Suprapubic skin (tissue), 4 donors: Measurements from ENCODE around the gene REG4. TPM values are rescaled to one million over a fixed set of nuclear protein-coding genes. Genes with fewer than 3 reads are reported as not detected.

Source experiments
- DNase-seq, 2 donors: peaks; one replicate each; pipeline ENCODE4 v3.0.0-alpha.2; 2019; ENCODE audit warnings: low spot score in 2 of 2
- H3K27ac ChIP-seq: fragments of 200-600 bp; sonication (generic); one replicate; pipeline ENCODE4 v1.5.1; 2019
- H3K27me3 ChIP-seq: fragments of 200-600 bp; sonication (generic); one replicate; pipeline ENCODE4 v1.5.1; 2019
- H3K36me3 ChIP-seq: fragments of 200-600 bp; sonication (generic); one replicate; pipeline ENCODE4 v1.5.1; 2019
- H3K4me1 ChIP-seq: fragments of 200-600 bp; sonication (generic); one replicate; pipeline ENCODE4 v1.5.1; 2019
- H3K4me3 ChIP-seq: fragments of 200-600 bp; sonication (generic); one replicate; pipeline ENCODE4 v1.5.1; 2019; ENCODE audit warnings: mild to moderate bottlenecking
- H3K9me3 ChIP-seq: fragments of 200-600 bp; sonication (generic); one replicate; pipeline ENCODE4 v1.5.1; 2019
- EP300 ChIP-seq: sonication (generic); formaldehyde crosslinking; IDR thresholded peaks from one replicate; pipeline ENCODE4 v1.6.1; 2017; ENCODE audit warnings: antibody characterized with exemption
- POLR2A ChIP-seq, 2 donors: fragments of 450-650 bp; IDR thresholded peaks; one replicate each; pipeline ENCODE4 v1.6.1; 2017; ENCODE audit warnings: antibody characterized with exemption in 2 of 2, mild to moderate bottlenecking in 2 of 2, moderate library complexity in 2 of 2
- POLR2AphosphoS5 ChIP-seq, 3 donors: sonication (generic); formaldehyde crosslinking; IDR thresholded peaks; one replicate each; pipeline ENCODE4 v1.6.1; 2017; ENCODE audit warnings: antibody characterized with exemption in 3 of 3
- WGBS: methylation state at CpG from one replicate; pipeline ENCODE4 v1.1.5; 2018; 5-methylcytosine and 5-hydroxymethylcytosine counted together
- total RNA-seq, 4 donors: library from RNA; depleted of rRNA; stranded (reverse); fragments of >200 nt; gene quantifications; one replicate each; pipeline ENCODE4 v1.1.0, GENCODE V29; 2016
- TF ChIP-seq, protein P1 (sequence below), 2 donors: fragments of 200-600 bp in 1 of 2; fragments of 450-650 bp in 1 of 2; sonication (generic) in 1 of 2; IDR thresholded peaks; one replicate each; pipeline ENCODE4 v1.5.1; 2016 to 2019; ENCODE audit warnings: antibody characterized with exemption in 2 of 2, mild to moderate bottlenecking in 1 of 2, moderate library complexity in 1 of 2

REG4 gene
- total RNA-seq, 4 donors from 2014 or later: not detected

DNA sequence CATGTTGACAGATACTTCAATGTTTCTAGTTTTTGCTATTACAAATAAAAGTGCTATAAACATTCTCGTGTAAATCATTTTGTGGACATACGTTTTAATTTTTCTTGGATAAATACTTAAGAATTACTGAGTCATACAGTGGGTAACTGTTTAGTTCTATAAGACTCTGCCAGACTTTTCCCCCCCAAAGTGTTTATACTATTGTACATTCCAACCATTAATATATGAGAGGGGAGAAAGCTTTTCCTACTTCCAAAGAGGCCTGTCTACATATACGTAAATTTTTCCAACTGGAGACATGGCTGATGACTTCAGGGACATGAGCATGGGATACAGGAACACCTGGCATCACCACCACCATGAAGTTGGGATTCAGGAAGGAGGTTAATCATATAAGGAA lies 17.0 kb upstream of the REG4 start:
- 86% methylated on average over 3 of the region's 3 CpGs for WGBS
- H3K27ac ChIP-seq: no peak overlapping the region
- no peaks in the 10 kb centered on the region for H3K9me3 ChIP-seq
- H3K36me3 ChIP-seq: no peaks in the 10 kb centered on the region
- TF ChIP-seq POLR2AphosphoS5 (IDR thresholded peaks at IDR 0.05) (no peak), EP300 (no peak), POLR2A (IDR thresholded peaks at IDR 0.05) (no peak)
- TF ChIP-seq, protein P1, sequence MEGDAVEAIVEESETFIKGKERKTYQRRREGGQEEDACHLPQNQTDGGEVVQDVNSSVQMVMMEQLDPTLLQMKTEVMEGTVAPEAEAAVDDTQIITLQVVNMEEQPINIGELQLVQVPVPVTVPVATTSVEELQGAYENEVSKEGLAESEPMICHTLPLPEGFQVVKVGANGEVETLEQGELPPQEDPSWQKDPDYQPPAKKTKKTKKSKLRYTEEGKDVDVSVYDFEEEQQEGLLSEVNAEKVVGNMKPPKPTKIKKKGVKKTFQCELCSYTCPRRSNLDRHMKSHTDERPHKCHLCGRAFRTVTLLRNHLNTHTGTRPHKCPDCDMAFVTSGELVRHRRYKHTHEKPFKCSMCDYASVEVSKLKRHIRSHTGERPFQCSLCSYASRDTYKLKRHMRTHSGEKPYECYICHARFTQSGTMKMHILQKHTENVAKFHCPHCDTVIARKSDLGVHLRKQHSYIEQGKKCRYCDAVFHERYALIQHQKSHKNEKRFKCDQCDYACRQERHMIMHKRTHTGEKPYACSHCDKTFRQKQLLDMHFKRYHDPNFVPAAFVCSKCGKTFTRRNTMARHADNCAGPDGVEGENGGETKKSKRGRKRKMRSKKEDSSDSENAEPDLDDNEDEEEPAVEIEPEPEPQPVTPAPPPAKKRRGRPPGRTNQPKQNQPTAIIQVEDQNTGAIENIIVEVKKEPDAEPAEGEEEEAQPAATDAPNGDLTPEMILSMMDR (IDR thresholded peaks at IDR 0.05): no peak
- DNase-seq: no peak
- H3K27me3 ChIP-seq: no peaks in the 10 kb centered on the region
- H3K4me1 ChIP-seq: no peaks in the 10 kb centered on the region
- H3K4me3 ChIP-seq: no peak overlapping the region

DNA sequence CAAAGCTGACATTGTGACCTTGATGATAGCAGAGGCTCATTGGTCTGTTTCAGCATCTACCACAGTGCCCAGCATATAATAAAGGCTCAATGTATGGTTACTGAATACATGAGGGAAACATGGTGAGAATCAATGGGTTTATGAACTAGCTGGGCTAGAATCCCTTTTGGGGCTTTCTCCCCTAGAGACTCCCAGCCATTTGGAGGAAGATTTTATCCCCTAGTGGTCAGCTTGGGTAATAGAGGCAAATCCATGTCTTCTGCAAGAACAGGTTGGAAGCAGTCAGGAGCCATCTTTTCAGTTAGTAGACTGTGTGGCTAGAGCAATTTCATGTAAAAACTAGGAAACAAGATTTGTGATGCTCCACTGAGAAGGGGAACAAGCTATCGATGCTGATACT lies 15.8 kb upstream of the REG4 start:
- TF ChIP-seq, protein P1 (IDR thresholded peaks at IDR 0.05): no peak
- no peak for TF ChIP-seq POLR2AphosphoS5 (IDR thresholded peaks at IDR 0.05)
- H3K36me3 ChIP-seq: no peaks in the 10 kb centered on the region
- no peak for DNase-seq
- no peaks in the 10 kb centered on the region for H3K9me3 ChIP-seq
- no peaks in the 10 kb centered on the region for H3K4me1 ChIP-seq
- 74% methylated on average over 1 of the region's 1 CpG for WGBS
- H3K27me3 ChIP-seq: peaks cover 10% of the 10 kb centered on the region
- no peak overlapping the region for H3K27ac ChIP-seq
- no peak overlapping the region for H3K4me3 ChIP-seq

DNA sequence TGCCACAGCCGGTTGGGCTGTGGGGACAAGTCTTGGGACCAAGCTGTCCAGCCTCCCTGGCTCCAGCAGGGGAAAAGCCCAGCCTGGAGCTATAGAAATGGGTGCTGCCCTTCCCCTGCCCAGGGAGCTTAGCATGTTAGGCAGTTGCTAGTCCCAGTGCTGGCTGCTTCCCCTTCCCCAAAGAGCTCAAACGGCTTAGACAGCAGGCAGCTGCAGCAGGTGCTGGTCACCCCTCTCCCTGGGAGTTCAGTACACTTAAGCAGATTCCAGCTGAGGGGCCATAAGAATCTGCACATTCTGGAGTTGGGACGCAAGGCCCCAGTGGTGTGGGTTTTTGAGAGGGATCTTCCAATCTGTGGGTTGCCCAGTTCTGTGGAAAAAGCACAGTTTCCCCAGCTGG lies 11.1 kb upstream of the REG4 start:
- H3K4me3 ChIP-seq: no peak overlapping the region
- no peak overlapping the region for H3K27ac ChIP-seq
- H3K9me3 ChIP-seq: no peaks in the 10 kb centered on the region
- no peaks in the 10 kb centered on the region for H3K4me1 ChIP-seq
- WGBS: 80% methylated on average over 2 of the region's 3 CpGs
- no peak for DNase-seq
- no peak for TF ChIP-seq EP300
- TF ChIP-seq, protein P1 (IDR thresholded peaks at IDR 0.05): no peak
- TF ChIP-seq POLR2A (IDR thresholded peaks at IDR 0.05): no peak
- no peak for TF ChIP-seq POLR2AphosphoS5 (IDR thresholded peaks at IDR 0.05)
- H3K36me3 ChIP-seq: no peaks in the 10 kb centered on the region
- peaks cover 12% of the 10 kb centered on the region for H3K27me3 ChIP-seq

DNA sequence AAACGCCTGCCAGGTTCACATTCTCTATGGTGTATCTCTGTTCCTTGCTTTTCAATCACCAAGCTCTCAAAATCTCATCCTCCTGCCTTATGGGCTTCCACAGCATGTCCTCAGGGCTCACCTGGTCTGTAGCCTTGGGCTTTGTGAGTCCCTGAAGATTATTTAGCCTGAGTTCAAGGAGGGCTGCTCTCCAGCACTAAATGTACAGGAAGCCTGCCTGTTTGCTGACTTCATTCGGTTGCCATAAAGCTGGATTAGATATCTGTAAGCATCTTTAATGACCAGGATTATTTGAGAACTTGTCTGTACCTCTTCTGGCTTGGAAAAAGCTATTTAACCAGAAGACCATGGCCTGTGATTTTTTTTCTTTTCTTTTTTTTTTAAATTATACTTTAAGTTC lies 6.9 kb upstream of the REG4 start:
- Histone ChIP-seq H3K27me3 (peaks cover 12% of the 10 kb centered on the region), H3K4me1 (no peaks in the 10 kb centered on the region), H3K4me3 (no peak overlapping the region), H3K36me3 (no peaks in the 10 kb centered on the region), H3K27ac (no peak overlapping the region), H3K9me3 (no peaks in the 10 kb centered on the region)
- no peak for TF ChIP-seq POLR2AphosphoS5 (IDR thresholded peaks at IDR 0.05)
- TF ChIP-seq EP300: no peak
- TF ChIP-seq POLR2A (IDR thresholded peaks at IDR 0.05): no peak
- TF ChIP-seq, protein P1 (IDR thresholded peaks at IDR 0.05): no peak
- DNase-seq: no peak
- 82% methylated on average over 2 of the region's 2 CpGs for WGBS

DNA sequence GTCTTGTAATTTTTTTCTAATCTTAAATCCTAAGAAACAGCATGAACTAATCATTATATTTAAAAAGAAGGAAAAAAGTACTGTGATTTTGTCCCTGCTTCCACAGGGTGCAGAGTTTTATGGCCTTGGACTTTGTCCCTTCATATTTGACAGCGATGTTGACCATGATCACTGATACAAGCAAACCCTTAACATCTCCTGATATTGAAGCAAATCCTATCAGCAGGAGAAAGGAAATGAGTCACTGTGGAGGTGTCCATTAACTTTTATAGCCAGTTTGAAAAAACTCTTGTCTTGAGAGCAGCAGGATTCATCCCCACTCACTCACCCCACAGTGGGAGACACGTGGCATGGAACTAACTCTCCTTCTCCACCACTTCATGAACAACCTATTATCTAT lies 5.1 kb upstream of the REG4 start:
- Histone ChIP-seq H3K4me3 (no peak overlapping the region), H3K27ac (no peak overlapping the region), H3K27me3 (no peaks in the 10 kb centered on the region), H3K4me1 (no peaks in the 10 kb centered on the region), H3K36me3 (no peaks in the 10 kb centered on the region), H3K9me3 (no peaks in the 10 kb centered on the region)
- 71% methylated on average over 2 of the region's 2 CpGs for WGBS
- TF ChIP-seq, protein P1 (IDR thresholded peaks at IDR 0.05): no peak
- no peak for TF ChIP-seq POLR2A (IDR thresholded peaks at IDR 0.05)
- TF ChIP-seq POLR2AphosphoS5 (IDR thresholded peaks at IDR 0.05): no peak
- TF ChIP-seq EP300: no peak
- no peak for DNase-seq
